Measurements from ENCODE around the gene RND2.

DNA sequence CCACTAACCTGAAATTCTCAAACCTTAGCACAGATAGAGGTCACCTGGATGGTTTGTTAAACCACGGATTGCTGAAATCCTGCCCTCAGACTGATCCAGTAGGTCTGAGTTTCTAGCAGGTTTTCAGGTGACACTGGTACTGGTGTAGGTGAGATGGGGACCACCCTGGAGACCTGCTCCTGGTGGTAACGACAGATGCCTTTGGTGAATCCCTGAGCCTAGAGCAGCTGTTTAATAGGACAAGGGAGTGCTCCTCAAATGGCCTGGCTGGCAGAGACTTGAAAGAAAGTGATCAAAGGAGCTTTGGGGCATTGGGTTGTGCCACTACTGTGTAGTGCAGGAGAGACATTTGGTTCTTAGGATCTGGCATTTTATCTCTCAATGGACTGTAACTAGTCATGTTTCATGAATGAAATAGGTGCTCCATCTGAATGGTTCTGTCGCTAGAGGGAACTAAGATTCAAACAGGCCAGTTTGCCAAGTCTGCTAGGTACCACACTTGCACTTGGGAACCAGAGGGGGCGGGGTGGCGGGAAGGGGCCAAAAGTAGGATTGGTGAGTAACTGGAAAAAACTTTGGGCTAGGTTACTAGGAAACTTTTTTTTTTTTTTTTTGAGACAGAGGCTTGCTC, 21.4 kb upstream of the RND2 start:
- TF ChIP-seq, protein P1, sequence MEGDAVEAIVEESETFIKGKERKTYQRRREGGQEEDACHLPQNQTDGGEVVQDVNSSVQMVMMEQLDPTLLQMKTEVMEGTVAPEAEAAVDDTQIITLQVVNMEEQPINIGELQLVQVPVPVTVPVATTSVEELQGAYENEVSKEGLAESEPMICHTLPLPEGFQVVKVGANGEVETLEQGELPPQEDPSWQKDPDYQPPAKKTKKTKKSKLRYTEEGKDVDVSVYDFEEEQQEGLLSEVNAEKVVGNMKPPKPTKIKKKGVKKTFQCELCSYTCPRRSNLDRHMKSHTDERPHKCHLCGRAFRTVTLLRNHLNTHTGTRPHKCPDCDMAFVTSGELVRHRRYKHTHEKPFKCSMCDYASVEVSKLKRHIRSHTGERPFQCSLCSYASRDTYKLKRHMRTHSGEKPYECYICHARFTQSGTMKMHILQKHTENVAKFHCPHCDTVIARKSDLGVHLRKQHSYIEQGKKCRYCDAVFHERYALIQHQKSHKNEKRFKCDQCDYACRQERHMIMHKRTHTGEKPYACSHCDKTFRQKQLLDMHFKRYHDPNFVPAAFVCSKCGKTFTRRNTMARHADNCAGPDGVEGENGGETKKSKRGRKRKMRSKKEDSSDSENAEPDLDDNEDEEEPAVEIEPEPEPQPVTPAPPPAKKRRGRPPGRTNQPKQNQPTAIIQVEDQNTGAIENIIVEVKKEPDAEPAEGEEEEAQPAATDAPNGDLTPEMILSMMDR (conservative IDR thresholded peaks at IDR 0.05 in 1 of 2, IDR thresholded peaks at IDR 0.05 in 1 of 2; ENCODE audit: low read depth in 1 of 2, low read length in 2 of 2), result no peak
- TF ChIP-seq EZH2 (IDR thresholded peaks at IDR 0.05; ENCODE audit: low read length, missing control alignments), result no peak
